HepG2 (cell line): ENCODE data around the gene FAM78B. TPM values are rescaled to one million over a fixed set of nuclear protein-coding genes. Genes with fewer than 3 reads are reported as not detected.

Source experiments
- AGO1 ChIP-seq: fragments of 200-400 bp; formaldehyde crosslinking; IDR thresholded peaks from 2 replicates; pipeline ENCODE4 v1.6.1; 2017; ENCODE audit warnings: mild to moderate bottlenecking, low read depth, low read length, moderate library complexity; ENCODE audit not compliant: poor library complexity, severe bottlenecking
- ARID5B ChIP-seq: IDR thresholded peaks from 2 replicates; pipeline ENCODE4 v1.4.0; 2020; ENCODE audit warnings: mild to moderate bottlenecking, missing genetic modification reagents
- ATF4 ChIP-seq, 2 experiments: fragments of 450-650 bp in 1 of 2; sonication (generic) in 1 of 2; formaldehyde crosslinking; IDR thresholded peaks; 2 replicates each; pipeline versions ENCODE4 v1.5.0 to v1.8.0; 2020 to 2022; ENCODE audit warnings: mild to moderate bottlenecking in 1 of 2, missing genetic modification reagents in 1 of 2
- NFATC3 ChIP-seq: sonication (generic); formaldehyde crosslinking; IDR thresholded peaks from 2 replicates; pipeline ENCODE4 v1.5.1; 2020; ENCODE audit warnings: mild to moderate bottlenecking, missing genetic modification reagents
- RBM39 ChIP-seq: fragments of 200-400 bp; formaldehyde crosslinking; IDR thresholded peaks from one replicate; pipeline ENCODE4 v1.6.1; 2018; ENCODE audit warnings: antibody characterized with exemption, mild to moderate bottlenecking, low read depth, low read length; ENCODE audit not compliant: poor library complexity, severe bottlenecking
- ZNF225 ChIP-seq: sonication (generic); formaldehyde crosslinking; IDR thresholded peaks from 2 replicates; pipeline ENCODE4 v1.4.0; 2020; ENCODE audit warnings: mild to moderate bottlenecking, missing genetic modification reagents
- ZNF318 ChIP-seq: sonication (generic); formaldehyde crosslinking; IDR thresholded peaks from 2 replicates; pipeline ENCODE4 v1.4.0; 2020; ENCODE audit warnings: mild to moderate bottlenecking, missing genetic modification reagents
- ZNF609 ChIP-seq: sonication (generic); formaldehyde crosslinking; IDR thresholded peaks from 2 replicates; pipeline ENCODE4 v1.4.0; 2020; ENCODE audit warnings: mild to moderate bottlenecking, missing genetic modification reagents, borderline replicate concordance
- ZNF850 ChIP-seq: sonication (generic); formaldehyde crosslinking; conservative IDR thresholded peaks from 2 replicates; pipeline ENCODE4 v1.9.0; 2021; ENCODE audit warnings: mild to moderate bottlenecking, missing genetic modification reagents
- polyA plus RNA-seq, 8 experiments: library from polyadenylated mRNA; depleted of rRNA in 3 of 8; stranded (reverse) in 7 of 8; unstranded in 1 of 8; fragments of >200 nt; fragmentation: Illumina TruSeq in 4 of 8; extraction: Trizol in 4 of 8; gene quantifications; 2 replicates each; pipeline versions ENCODE4 v1.2.1 to v1.2.3, GENCODE V29; 2011 to 2016; ENCODE audit warnings: low read depth in 4 of 8, missing spikeins in 1 of 8, mixed read lengths in 1 of 8; ENCODE audit not compliant: insufficient read depth in 1 of 8
- total RNA-seq, 5 experiments: library from RNA; depleted of rRNA; stranded (reverse); fragments of >200 nt; fragmentation: Illumina TruSeq; extraction: Trizol; gene quantifications; 2 replicates each; pipeline ENCODE4 v1.2.3, GENCODE V29; 2016; ENCODE audit warnings: low read depth in 1 of 5

The FAM78B gene
- total and polyA plus RNA-seq, 2 of the 13 experiments (the other 11 are each of a cell fraction or from before 2014, with no cell fraction given): 0.22 to 0.31 TPM

GRCh38 chr1:166032572-166033371 lies 134.0 kb downstream of the FAM78B start (continued):
- TF ChIP-seq NFATC3 (no peak), AGO1 (no peak), ZNF850 (CRISPR knock-in tag) (no peak), ZNF609 (CRISPR knock-in tag) (no peak), ZNF318 (CRISPR knock-in tag) (no peak), ARID5B (CRISPR knock-in tag) (no peak), ZNF225 (no peak), RBM39 (no peak), ATF4 (CRISPR knock-in tag; IDR thresholded peaks at IDR 0.05) (no peak)
